GM12875 (cell line): Measurements from ENCODE around the gene TUBA4B.

Experiments
- H3K4me3 ChIP-seq: one replicate; pipeline ENCODE4 v1.5.1; 2011; ENCODE audit warnings: low read depth, low read length, control low read depth
- TF ChIP-seq, protein P1 (sequence below): IDR thresholded peaks from 2 replicates; pipeline ENCODE4 v1.5.1; 2011; ENCODE audit warnings: low read depth, mild to moderate bottlenecking, control low read depth, inconsistent platforms, low read length, moderate library complexity, borderline replicate concordance; ENCODE audit not compliant: insufficient read depth

TUBA4B gene

DNA sequence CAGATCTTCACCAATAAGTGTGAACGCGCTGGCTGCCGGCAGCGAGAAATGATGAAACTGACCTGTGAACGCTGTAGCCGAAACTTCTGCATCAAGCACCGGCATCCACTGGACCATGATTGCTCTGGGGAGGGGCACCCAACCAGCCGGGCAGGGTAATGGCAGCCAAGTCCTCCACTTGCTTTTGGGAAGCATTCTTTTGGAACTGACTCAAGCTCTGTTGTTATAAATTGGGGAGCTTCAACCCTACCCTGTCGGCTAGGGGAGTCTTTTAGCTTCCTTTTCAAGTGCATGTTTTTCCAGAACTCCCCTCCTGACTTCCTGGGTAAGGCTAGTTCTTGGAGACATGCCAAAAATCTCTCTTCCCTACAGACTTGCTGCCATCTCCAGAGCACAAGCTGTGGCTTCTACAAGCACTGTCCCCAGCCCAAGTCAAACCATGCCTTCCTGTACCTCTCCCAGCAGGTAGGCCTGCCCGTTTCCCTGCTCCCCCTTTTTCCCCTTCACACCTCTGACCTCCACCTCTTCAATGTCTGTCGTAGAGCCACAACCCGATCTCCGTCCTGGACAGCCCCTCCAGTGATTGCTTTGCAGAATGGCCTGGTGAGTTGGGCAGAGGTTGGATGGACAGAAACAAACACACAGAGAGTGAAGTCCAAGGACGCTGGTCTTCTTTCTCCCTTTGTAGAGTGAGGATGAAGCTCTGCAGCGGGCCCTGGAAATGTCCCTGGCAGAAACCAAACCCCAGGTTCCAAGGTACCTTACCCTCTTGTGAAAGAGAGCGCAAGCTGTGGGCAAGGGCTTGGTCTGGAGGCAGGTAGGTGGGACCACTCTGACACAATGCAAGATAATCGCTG, 44.9 kb upstream of the TUBA4B start:
- TF ChIP-seq, protein P1, sequence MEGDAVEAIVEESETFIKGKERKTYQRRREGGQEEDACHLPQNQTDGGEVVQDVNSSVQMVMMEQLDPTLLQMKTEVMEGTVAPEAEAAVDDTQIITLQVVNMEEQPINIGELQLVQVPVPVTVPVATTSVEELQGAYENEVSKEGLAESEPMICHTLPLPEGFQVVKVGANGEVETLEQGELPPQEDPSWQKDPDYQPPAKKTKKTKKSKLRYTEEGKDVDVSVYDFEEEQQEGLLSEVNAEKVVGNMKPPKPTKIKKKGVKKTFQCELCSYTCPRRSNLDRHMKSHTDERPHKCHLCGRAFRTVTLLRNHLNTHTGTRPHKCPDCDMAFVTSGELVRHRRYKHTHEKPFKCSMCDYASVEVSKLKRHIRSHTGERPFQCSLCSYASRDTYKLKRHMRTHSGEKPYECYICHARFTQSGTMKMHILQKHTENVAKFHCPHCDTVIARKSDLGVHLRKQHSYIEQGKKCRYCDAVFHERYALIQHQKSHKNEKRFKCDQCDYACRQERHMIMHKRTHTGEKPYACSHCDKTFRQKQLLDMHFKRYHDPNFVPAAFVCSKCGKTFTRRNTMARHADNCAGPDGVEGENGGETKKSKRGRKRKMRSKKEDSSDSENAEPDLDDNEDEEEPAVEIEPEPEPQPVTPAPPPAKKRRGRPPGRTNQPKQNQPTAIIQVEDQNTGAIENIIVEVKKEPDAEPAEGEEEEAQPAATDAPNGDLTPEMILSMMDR: no peak
- no peak overlapping the region for H3K4me3 ChIP-seq

DNA sequence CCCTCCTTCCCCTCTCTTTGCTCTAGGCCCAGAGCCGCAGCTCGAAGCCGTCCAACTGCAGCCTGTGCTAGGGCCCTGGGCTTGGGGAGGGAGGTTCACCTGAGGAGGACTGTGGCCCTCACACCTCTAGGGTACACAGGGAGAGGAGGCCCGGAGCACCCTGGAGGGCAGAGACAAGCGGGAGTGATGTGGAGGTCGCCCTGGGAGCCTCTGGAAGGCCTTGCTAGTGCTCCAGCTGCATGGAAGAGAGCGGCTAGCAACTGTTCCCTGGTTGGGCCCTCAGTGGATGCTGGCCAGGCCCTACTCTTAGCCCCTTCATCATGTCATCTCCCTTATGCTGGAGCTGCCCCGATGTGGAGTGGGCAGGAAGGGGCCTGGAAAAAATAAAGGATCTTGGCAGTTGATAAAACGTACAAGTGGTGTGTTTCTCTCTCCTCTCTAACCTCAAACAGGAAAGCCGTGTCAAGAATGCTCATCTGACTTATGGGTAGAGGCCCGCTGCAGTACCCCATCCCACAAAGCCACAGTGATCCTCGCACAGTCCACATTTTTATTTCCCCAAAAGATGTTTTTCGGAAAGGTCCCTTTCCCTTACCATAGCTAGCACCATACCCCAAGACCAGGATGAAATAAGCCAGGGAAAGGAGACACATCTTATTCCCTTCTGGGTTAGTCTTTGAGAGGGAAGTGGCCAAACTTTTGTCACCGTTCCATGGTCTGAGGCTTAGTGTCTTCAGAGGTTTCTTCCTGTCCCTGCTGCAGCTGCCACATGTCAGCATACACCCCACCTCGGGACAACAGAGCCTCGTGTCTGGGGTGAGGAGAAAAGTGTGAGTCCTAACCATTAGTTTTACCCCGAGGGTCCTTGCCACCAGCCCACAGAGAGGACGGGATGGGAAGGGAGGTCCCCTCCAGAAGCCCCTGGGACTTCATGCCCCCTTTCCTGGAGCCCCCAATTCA, 43.5 kb upstream of the TUBA4B start:
- TF ChIP-seq, protein P1: no peak
- no peak overlapping the region for H3K4me3 ChIP-seq

DNA sequence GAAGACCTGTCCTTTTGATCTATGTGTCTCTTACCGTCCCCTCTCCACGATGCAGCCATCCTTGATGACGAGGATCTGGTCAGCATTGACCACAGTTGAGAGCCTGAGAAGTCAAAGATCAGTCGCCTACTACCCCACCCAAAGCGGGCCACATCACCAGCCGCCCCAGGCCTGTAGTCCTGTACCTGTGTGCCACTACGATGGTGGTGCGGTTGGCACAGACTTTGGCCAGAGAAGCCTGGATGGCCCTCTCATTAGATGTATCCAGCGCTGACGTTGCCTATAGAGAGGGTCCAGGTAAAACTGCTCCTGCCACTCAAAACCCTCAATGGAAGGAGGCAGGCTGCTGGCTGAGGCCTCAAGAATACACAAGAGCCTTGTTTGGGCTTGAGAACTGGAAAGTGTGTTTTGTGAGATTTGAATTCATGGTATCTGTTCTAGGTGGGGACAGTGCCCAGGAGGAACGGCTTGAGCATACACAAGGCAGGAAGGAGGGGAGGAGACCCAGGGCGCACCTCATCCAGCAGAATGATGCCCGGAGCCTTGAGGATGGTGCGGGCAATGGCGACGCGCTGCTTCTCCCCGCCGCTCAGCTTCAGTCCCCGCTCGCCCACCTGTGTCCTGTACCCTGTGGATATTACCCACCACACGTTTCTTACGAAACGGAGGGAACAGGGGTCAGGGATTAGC, 42.7 kb upstream of the TUBA4B start:
- TF ChIP-seq, protein P1: no peak
- no peak overlapping the region for H3K4me3 ChIP-seq

DNA sequence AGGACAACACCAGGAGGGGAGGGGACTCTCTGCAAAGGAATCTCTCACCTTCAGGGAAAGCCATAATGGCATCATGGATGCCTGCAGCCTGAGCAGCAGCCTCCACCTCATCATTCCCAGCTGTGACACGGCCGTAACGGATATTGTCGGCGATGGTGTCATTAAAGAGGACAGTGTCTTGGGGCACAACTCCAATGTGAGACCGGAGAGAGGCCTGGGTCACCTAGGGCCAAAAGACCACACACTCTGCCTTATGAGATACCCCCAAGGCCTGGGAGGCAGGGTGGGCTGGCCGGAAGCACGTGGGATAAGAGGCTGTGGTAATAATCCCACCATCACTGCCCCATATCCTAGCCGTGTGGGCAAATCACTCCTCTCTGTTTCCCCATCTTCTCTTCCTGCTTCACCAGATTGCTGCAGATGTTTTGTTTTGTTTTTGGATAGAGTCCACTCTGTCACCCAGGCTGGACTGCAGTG, 42.1 kb upstream of the TUBA4B start:
- H3K4me3 ChIP-seq: no peak overlapping the region
- TF ChIP-seq, protein P1: no peak

DNA sequence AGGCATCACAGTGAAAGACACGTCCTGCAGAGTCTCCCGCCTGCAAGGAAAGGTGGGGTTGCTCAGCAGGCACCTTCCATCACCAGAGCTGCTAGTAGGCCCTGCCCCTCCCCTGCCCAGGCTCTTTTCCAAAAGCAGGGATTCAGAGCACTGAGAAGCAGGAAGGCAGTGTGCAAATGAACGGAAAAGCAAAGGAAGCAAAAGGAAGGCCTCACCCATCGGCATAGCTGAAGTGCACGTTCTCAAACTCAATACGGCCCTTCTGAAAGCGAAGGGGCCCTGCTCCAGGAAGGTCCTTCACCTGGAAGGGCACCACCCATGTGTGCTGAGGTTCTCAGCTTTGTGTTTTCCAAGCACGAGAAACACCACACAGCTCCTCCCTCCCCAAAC, 40.0 kb upstream of the TUBA4B start:
- no peak overlapping the region for H3K4me3 ChIP-seq
- TF ChIP-seq, protein P1: no peak

DNA sequence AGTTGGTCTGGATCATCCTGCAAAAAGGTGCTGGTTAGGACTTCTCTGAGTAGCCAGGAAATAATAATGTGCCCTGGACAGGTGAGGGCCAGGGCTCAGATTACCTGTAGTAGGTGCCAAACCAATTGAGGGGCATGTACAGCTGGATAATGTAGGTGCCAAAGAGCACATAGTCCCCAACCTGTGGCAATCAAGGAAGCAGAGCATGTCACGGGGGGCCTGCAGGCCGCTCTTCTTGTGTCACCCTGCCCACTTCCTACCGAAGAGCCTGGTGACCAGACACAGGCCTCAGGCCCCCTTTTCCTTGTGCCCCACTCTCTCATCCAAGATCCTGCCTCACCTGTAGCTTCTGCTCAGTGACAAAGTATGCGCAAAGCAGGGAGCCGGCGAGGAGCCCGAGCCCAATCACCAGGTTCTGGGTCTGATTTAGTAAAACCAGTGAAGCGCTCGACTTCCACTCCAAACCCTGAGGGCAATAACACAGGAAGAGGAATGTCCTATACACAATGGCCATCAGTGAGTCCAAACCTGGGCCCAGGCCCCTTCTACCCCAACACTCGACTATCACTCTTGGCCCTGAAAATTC, 39.5 kb upstream of the TUBA4B start:
- no peak overlapping the region for H3K4me3 ChIP-seq
- TF ChIP-seq, protein P1: no peak
